Measurements from ENCODE around the gene PPFIA1.

- TF ChIP-seq CTCF (IDR thresholded peaks at IDR 0.05) (no peak), POLR2A (IDR thresholded peaks at IDR 0.05) (no peak)
Observed at GRCh38 chr11:70297341-70297740, 26.9 kb downstream of the PPFIA1 start.

Data from esophagus squamous epithelium (tissue), 4 donors.